Naive thymus-derived CD4-positive, alpha-beta T cell (primary cell): ENCODE measurements around the gene AXIN1. TPM values are rescaled to one million over a fixed set of nuclear protein-coding genes. Genes with fewer than 3 reads are reported as not detected.
A peak's percentile ranks its signal among the peaks of the same experiment; 100 is the strongest.

Source experiments
- ATAC-seq: fragments of 150-1000 bp; cut with Tn5 transposase; 2 replicates; pipeline ENCODE4 v1.10.0; 2021; ENCODE audit warnings: mild to moderate bottlenecking, moderate library complexity
- CTCF ChIA-PET: fragments of 350-600 bp; sonication (Branson Sonifier 250); formaldehyde crosslinking; loops from one replicate; lab custom pipeline; 2021; ENCODE audit warnings: antibody characterized with exemption; lab: Charles Lee
- POLR2A ChIA-PET: fragments of 350-600 bp; sonication (Branson Sonifier 250); formaldehyde crosslinking; loops from one replicate; lab custom pipeline; 2021; ENCODE audit warnings: antibody characterized with exemption, inconsistent platforms; lab: Charles Lee
- DNase-seq, 9 donors: peaks; one replicate each; pipeline versions ENCODE4 v3.0.0 to v3.0.0-alpha.2; 2020 to 2022; ENCODE audit warnings: mixed read lengths in 1 of 9
- H3K27ac ChIP-seq: one replicate; pipeline ENCODE4 v1.7.0; 2013; ENCODE audit warnings: mild to moderate bottlenecking, low read depth, low read length, moderate library complexity
- H3K27me3 ChIP-seq, 2 donors: one replicate each; pipeline ENCODE4 v1.7.0; 2013; ENCODE audit warnings: low read length in 2 of 2, mild to moderate bottlenecking in 2 of 2, moderate library complexity in 2 of 2; ENCODE audit not compliant: control insufficient read depth in 2 of 2, insufficient read depth in 2 of 2
- H3K36me3 ChIP-seq, 3 experiments: 1 replicate in 2 of 3; 2 replicates in 1 of 3; pipeline ENCODE4 v1.7.0; 2013; ENCODE audit warnings: low read length in 3 of 3, mild to moderate bottlenecking in 3 of 3, moderate library complexity in 1 of 3; ENCODE audit not compliant: insufficient read depth in 3 of 3, control insufficient read depth in 2 of 3
- H3K4me1 ChIP-seq, 2 donors: one replicate each; pipeline ENCODE4 v1.7.0; 2013; ENCODE audit warnings: low read length in 2 of 2, mild to moderate bottlenecking in 2 of 2, moderate library complexity in 1 of 2; ENCODE audit not compliant: control insufficient read depth in 2 of 2, insufficient read depth in 2 of 2
- H3K4me3 ChIP-seq: 2 replicates; pipeline ENCODE4 v1.7.0; 2013; ENCODE audit warnings: mild to moderate bottlenecking, low read length
- H3K9me3 ChIP-seq, 3 experiments: 1 replicate in 2 of 3; 2 replicates in 1 of 3; pipeline ENCODE4 v1.7.0; 2013; ENCODE audit warnings: low read length in 3 of 3; ENCODE audit not compliant: control insufficient read depth in 2 of 3
- H3K27ac Mint-ChIP-seq, 9 donors: one replicate each; pipeline ENCODE4 v1.8.0; 2020 to 2022; ENCODE audit warnings: mixed read lengths in 9 of 9, mild to moderate bottlenecking in 8 of 9, moderate library complexity in 5 of 9, inconsistent platforms in 2 of 9
- H3K27me3 Mint-ChIP-seq, 5 donors: one replicate each; pipeline ENCODE4 v1.8.0; 2021 to 2022; ENCODE audit warnings: mixed read lengths in 5 of 5, mild to moderate bottlenecking in 1 of 5
- H3K36me3 Mint-ChIP-seq, 5 donors: one replicate each; pipeline ENCODE4 v1.8.0; 2020 to 2022; ENCODE audit warnings: mixed read lengths in 5 of 5, mild to moderate bottlenecking in 3 of 5, inconsistent platforms in 1 of 5
- H3K4me1 Mint-ChIP-seq, 7 donors: one replicate each; pipeline ENCODE4 v1.8.0; 2020 to 2022; ENCODE audit warnings: mixed read lengths in 7 of 7, mild to moderate bottlenecking in 3 of 7, inconsistent platforms in 1 of 7
- H3K4me3 Mint-ChIP-seq, 10 donors: one replicate each; pipeline ENCODE4 v1.8.0; 2020 to 2022; ENCODE audit warnings: mild to moderate bottlenecking in 10 of 10, mixed read lengths in 10 of 10, moderate library complexity in 6 of 10, inconsistent platforms in 2 of 10
- H3K9me3 Mint-ChIP-seq, 11 donors: one replicate each; pipeline ENCODE4 v1.8.0; 2020 to 2022; ENCODE audit warnings: mixed read lengths in 11 of 11, mild to moderate bottlenecking in 4 of 11, inconsistent platforms in 1 of 11, moderate library complexity in 1 of 11
- intact Hi-C, 2 donors: fragments of 100-400 bp; cut with micrococcal nuclease; formaldehyde crosslinking; loops; one replicate each; pipeline ENCODE4 v1.15.1; 2023
- polyA plus RNA-seq, 2 donors: library from polyadenylated mRNA; unstranded; fragments of 300-500 nt; fragmentation: Illumina TruSeq; gene quantifications; one replicate each; pipeline ENCODE4 v1.2.3, GENCODE V29; 2021
- total RNA-seq, 6 experiments: library from RNA in 5 of 6; stranded (reverse) in 5 of 6; gene quantifications; 1 replicate in 5 of 6; 2 replicates in 1 of 6; pipeline ENCODE4 v1.2.3 and lab custom pipeline; 2021 to 2026

The AXIN1 gene
- total and polyA plus RNA-seq, 7 experiments from 2014 or later: 1.2 to 45.9 (median 36.2) TPM

- H3K4me1 Mint-ChIP-seq: peaks cover 2 to 28% (median 8%) of the 10 kb centered on the region in 7 donors
- ChIA-PET POLR2A (no interaction called here), CTCF (interaction anchor here (1.6 kb wide), 1 partner anchor 15 kb away, joined by 6 read pairs; no protein-coding TSS in a partner anchor)
- Histone ChIP-seq H3K9me3 (no peaks in the 10 kb centered on the region), H3K4me3 (no peak overlapping the region), H3K27me3 (no peaks in the 10 kb centered on the region), H3K27ac (no peak overlapping the region), H3K4me1 (peaks cover 7 to 10% of the 10 kb centered on the region in 2 donors), H3K36me3 (peaks cover 0 to 62% (median 8%) of the 10 kb centered on the region in 3 experiments)
- DNase-seq (no peak), ATAC-seq (no peak)
- H3K9me3 Mint-ChIP-seq: no peaks in the 10 kb centered on the region
- no peaks in the 10 kb centered on the region for H3K27me3 Mint-ChIP-seq
- H3K36me3 Mint-ChIP-seq: peaks cover 0 to 6% (median 0%) of the 10 kb centered on the region in 5 donors
- H3K27ac Mint-ChIP-seq: peak overlapping the region in 1 of 9 donors; percentile 41
- H3K4me3 Mint-ChIP-seq: no peak overlapping the region
- intact Hi-C loops: no loop called here
Observed at GRCh38 chr16:376817-377418, 24.4 kb upstream of the AXIN1 start.

- Mint-ChIP-seq H3K4me3 (no peak overlapping the region), H3K9me3 (no peaks in the 10 kb centered on the region), H3K27ac (no peak overlapping the region), H3K4me1 (peaks cover 4 to 31% (median 9%) of the 10 kb centered on the region in 7 donors), H3K27me3 (no peaks in the 10 kb centered on the region), H3K36me3 (peaks cover 0 to 9% (median 0%) of the 10 kb centered on the region in 5 donors)
- ChIA-PET POLR2A (no interaction called here), CTCF (interaction anchor here (1.6 kb wide), 1 partner anchor 14 kb away, joined by 6 read pairs; no protein-coding TSS in a partner anchor)
- Histone ChIP-seq H3K4me3 (no peak overlapping the region), H3K9me3 (no peaks in the 10 kb centered on the region), H3K27ac (no peak overlapping the region), H3K36me3 (peaks cover 0 to 68% (median 8%) of the 10 kb centered on the region in 3 experiments), H3K27me3 (no peaks in the 10 kb centered on the region), H3K4me1 (peaks cover 7 to 10% of the 10 kb centered on the region in 2 donors)
- DNase-seq (no peak), ATAC-seq (no peak)
- intact Hi-C loops: no loop called here
Observed at GRCh38 chr16:375927-376816, 23.6 kb upstream of the AXIN1 start.

DNA sequence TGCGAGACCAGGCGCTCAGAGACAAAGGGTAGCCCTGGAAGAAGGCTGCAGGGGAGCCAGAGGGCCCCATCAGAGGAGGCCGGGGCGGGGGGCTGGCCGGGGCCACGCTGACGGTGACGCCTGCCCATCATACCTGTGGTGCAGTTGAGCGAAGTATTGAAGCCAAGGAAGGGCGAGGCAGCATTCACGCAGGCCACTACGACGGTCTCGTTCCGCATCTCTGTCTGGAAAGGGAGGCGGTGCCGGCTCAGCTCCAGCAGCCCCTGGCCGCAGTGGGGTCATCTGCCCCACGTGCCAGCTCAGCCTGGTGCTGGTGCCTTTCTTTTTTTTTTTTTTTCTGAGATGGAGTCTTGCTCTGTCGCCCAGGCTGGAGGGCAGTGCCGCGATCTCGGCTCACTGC, 22.7 kb upstream of the AXIN1 start:
- Mint-ChIP-seq H3K9me3 (no peaks in the 10 kb centered on the region), H3K36me3 (peaks cover 0 to 9% (median 4%) of the 10 kb centered on the region in 5 donors), H3K4me3 (no peak overlapping the region), H3K27ac (no peak overlapping the region), H3K27me3 (no peaks in the 10 kb centered on the region), H3K4me1 (peaks cover 9 to 37% (median 15%) of the 10 kb centered on the region in 7 donors)
- H3K36me3 ChIP-seq: peaks cover 0 to 66% (median 8%) of the 10 kb centered on the region in 3 experiments
- intact Hi-C loops: no loop called here
- no peaks in the 10 kb centered on the region for H3K9me3 ChIP-seq
- no peak for ATAC-seq
- H3K4me1 ChIP-seq: peaks cover 11 to 16% of the 10 kb centered on the region in 2 donors
- no peak for DNase-seq
- H3K4me3 ChIP-seq: no peak overlapping the region
- ChIA-PET POLR2A (no interaction called here), CTCF (no interaction called here)
- no peaks in the 10 kb centered on the region for H3K27me3 ChIP-seq
- no peak overlapping the region for H3K27ac ChIP-seq

DNA sequence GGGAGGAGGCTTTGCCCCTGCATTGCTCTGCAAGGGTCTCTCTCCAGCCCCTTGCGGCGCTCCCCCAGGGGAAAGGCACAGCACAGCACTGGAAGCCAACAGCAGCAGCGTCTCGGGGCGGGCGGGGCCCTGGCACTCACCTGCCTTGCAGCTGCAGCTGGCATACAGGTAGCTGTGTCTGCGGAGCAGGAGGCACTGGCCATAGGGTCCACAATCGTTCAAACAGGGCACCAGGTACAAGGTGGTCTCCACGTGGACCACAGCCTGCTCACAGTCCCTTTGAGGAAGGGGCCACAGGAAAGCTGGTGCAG, 22.0 kb upstream of the AXIN1 start:
- no peak overlapping the region for H3K27ac Mint-ChIP-seq
- no peaks in the 10 kb centered on the region for H3K27me3 Mint-ChIP-seq
- POLR2A ChIA-PET: no interaction called here
- CTCF ChIA-PET: no interaction called here
- intact Hi-C loops: loop anchor here (5.0 kb wide), 2 partner anchors 153 to 237 kb away; partner anchors contain the start of genes CAPN15 (in 1 of the 2) and NPRL3 (in 1 of the 2)
- H3K4me3 ChIP-seq: no peak overlapping the region
- H3K27me3 ChIP-seq: no peaks in the 10 kb centered on the region
- DNase-seq (no peak), ATAC-seq (no peak)
- H3K9me3 ChIP-seq: no peaks in the 10 kb centered on the region
- peaks cover 13 to 16% of the 10 kb centered on the region in 2 donors for H3K4me1 ChIP-seq
- no peak overlapping the region for H3K4me3 Mint-ChIP-seq
- no peaks in the 10 kb centered on the region for H3K9me3 Mint-ChIP-seq
- H3K4me1 Mint-ChIP-seq: peaks cover 4 to 35% (median 11%) of the 10 kb centered on the region in 7 donors
- H3K36me3 Mint-ChIP-seq: peaks cover 0 to 9% (median 4%) of the 10 kb centered on the region in 5 donors
- no peak overlapping the region for H3K27ac ChIP-seq
- H3K36me3 ChIP-seq: peaks cover 0 to 66% (median 8%) of the 10 kb centered on the region in 3 experiments

- no peak overlapping the region for H3K27ac ChIP-seq
- no peak overlapping the region for H3K4me3 Mint-ChIP-seq
- H3K27me3 ChIP-seq: no peaks in the 10 kb centered on the region
- intact Hi-C loops: loop anchor here (5.0 kb wide), 2 partner anchors 153 to 237 kb away; partner anchors contain the start of genes CAPN15 (in 1 of the 2) and NPRL3 (in 1 of the 2)
- H3K36me3 ChIP-seq: peaks cover 0 to 69% (median 8%) of the 10 kb centered on the region in 3 experiments
- H3K4me1 Mint-ChIP-seq: peaks cover 4 to 33% (median 12%) of the 10 kb centered on the region in 7 donors
- ChIA-PET POLR2A (interaction anchor here (1.0 kb wide), 1 partner anchor 10 kb away, joined by 3 read pairs; no protein-coding TSS in a partner anchor), CTCF (no interaction called here)
- no peaks in the 10 kb centered on the region for H3K9me3 ChIP-seq
- no peak overlapping the region for H3K4me3 ChIP-seq
- peaks cover 0 to 9% (median 4%) of the 10 kb centered on the region in 5 donors for H3K36me3 Mint-ChIP-seq
- no peak for DNase-seq
- H3K27ac Mint-ChIP-seq: peak overlapping the region in 1 of 9 donors; percentile 67
- ATAC-seq: no peak
- H3K27me3 Mint-ChIP-seq: no peaks in the 10 kb centered on the region
- H3K4me1 ChIP-seq: peaks cover 10 to 14% of the 10 kb centered on the region in 2 donors
- no peaks in the 10 kb centered on the region for H3K9me3 Mint-ChIP-seq
Observed at GRCh38 chr16:373848-374615, 21.5 kb upstream of the AXIN1 start.

- H3K4me3 ChIP-seq: no peak overlapping the region
- intact Hi-C loops: loop anchor here (5.0 kb wide), 2 partner anchors 154 to 236 kb away; partner anchors contain the start of genes CAPN15 (in 1 of the 2) and NPRL3 (in 1 of the 2)
- CTCF ChIA-PET: no interaction called here
- no peak overlapping the region for H3K27ac ChIP-seq
- peaks cover 10 to 14% of the 10 kb centered on the region in 2 donors for H3K4me1 ChIP-seq
- Mint-ChIP-seq H3K9me3 (no peaks in the 10 kb centered on the region), H3K27me3 (no peaks in the 10 kb centered on the region), H3K4me1 (peaks cover 4 to 26% (median 12%) of the 10 kb centered on the region in 7 donors), H3K36me3 (peaks cover 0 to 9% (median 4%) of the 10 kb centered on the region in 5 donors), H3K4me3 (no peak overlapping the region), H3K27ac (peak overlapping the region in 4 of 9 donors; percentile 67 to 76 (median 73))
- DNase-seq: no peak
- POLR2A ChIA-PET: interaction anchor here (1.0 kb wide), 1 partner anchor 11 kb away, joined by 3 read pairs; no protein-coding TSS in a partner anchor
- H3K9me3 ChIP-seq: no peaks in the 10 kb centered on the region
- H3K36me3 ChIP-seq: peaks cover 0 to 78% (median 8%) of the 10 kb centered on the region in 3 experiments
- no peaks in the 10 kb centered on the region for H3K27me3 ChIP-seq
- ATAC-seq: no peak
Observed at GRCh38 chr16:373020-373598, 20.6 kb upstream of the AXIN1 start.
